Epithelial cell of esophagus (primary cell): ENCODE measurements around the gene CA14.
"Not testable (repeated sequence)": the region's sequence is repeated elsewhere in the genome, so short reads cannot be mapped to it uniquely, and the experiment has no call there.

Experiments used
- DNase-seq: peaks from one replicate; pipeline ENCODE4 v3.0.0; 2010; ENCODE audit warnings: low read depth
- H3K4me3 ChIP-seq: 2 replicates; pipeline ENCODE4 v1.5.1; 2011; ENCODE audit warnings: mild to moderate bottlenecking, low read length, control low read depth
- TF ChIP-seq, protein P1 (sequence below): IDR thresholded peaks from 2 replicates; pipeline ENCODE4 v1.5.1; 2011; ENCODE audit warnings: low read depth, mild to moderate bottlenecking, low read length, control low read depth, inconsistent platforms; ENCODE audit not compliant: insufficient read depth; ENCODE audit errors: missing control alignments

CA14 gene

DNA sequence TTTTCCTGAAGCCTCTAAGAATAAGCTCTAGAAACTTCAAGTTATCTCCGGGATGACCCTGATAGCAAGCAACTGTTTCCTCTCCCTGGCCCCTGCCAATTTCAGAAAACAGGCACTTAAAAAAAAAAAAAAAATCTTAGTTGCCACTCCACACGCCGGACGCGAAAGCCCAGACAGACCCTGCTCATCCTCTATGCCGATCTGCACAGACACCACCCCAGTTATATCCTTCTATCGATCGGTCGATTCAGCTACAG, 23.3 kb upstream of the CA14 start:
- DNase-seq = no peak
- TF ChIP-seq, protein P1, sequence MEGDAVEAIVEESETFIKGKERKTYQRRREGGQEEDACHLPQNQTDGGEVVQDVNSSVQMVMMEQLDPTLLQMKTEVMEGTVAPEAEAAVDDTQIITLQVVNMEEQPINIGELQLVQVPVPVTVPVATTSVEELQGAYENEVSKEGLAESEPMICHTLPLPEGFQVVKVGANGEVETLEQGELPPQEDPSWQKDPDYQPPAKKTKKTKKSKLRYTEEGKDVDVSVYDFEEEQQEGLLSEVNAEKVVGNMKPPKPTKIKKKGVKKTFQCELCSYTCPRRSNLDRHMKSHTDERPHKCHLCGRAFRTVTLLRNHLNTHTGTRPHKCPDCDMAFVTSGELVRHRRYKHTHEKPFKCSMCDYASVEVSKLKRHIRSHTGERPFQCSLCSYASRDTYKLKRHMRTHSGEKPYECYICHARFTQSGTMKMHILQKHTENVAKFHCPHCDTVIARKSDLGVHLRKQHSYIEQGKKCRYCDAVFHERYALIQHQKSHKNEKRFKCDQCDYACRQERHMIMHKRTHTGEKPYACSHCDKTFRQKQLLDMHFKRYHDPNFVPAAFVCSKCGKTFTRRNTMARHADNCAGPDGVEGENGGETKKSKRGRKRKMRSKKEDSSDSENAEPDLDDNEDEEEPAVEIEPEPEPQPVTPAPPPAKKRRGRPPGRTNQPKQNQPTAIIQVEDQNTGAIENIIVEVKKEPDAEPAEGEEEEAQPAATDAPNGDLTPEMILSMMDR = no peak
- peak overlapping the region; percentile 59 for H3K4me3 ChIP-seq

GRCh38 chr1:150234566-150235293, 22.8 kb upstream of the CA14 start:
- TF ChIP-seq, protein P1 = no peak
- DNase-seq = peak; percentile 69
- H3K4me3 ChIP-seq = peak overlapping the region; percentile 59

GRCh38 chr1:150235294-150235851, 22.2 kb upstream of the CA14 start:
- DNase-seq = peak; percentile 41
- peak overlapping the region; percentile 59 for H3K4me3 ChIP-seq
- TF ChIP-seq, protein P1 = no peak

DNA sequence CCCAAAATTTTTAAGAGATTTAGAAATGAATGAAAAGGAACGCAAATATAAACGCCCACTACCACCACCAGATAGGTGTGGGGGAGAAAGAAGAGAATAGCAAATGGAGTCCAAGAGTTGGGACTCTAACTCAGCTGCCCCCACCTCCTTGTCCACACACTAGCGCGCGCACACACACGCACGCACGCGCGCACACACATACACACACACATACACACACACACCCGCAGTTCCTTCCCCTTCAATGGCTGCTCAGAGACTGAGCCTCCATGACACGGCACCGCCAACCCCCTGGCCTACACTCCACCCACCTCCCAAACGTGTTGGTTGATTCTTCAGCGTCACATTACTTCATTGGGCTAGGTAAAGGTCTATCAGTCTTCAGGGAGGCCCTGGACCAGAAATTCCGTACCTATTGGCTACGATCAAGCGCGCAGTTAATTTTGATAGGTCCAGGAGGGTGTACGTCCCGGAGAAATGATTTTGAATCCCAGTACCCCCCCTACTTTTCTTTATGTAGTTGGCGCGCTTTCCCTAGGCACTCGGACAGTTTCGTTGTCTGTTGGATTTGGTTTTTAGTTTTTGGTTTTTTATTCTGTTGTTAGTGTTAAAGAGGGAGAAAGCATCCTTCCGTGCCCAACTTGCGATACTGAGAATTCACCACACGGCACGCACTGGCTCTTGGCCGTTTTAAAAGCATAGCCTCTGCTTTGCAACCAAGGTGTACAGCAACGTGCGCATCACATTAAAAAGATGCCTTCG, 21.5 kb upstream of the CA14 start, which contains the start of gene ANP32E:
Gene ANP32E (minus strand): TSS at position 261 of the 762 bp plus-strand sequence. CDS start 326 bp downstream, outside the sequence.
- TF ChIP-seq, protein P1 = peak; percentile 27
- H3K4me3 ChIP-seq = peak within 1 kb of the TSS; percentile 59
- peak; percentile 99 for DNase-seq

DNA sequence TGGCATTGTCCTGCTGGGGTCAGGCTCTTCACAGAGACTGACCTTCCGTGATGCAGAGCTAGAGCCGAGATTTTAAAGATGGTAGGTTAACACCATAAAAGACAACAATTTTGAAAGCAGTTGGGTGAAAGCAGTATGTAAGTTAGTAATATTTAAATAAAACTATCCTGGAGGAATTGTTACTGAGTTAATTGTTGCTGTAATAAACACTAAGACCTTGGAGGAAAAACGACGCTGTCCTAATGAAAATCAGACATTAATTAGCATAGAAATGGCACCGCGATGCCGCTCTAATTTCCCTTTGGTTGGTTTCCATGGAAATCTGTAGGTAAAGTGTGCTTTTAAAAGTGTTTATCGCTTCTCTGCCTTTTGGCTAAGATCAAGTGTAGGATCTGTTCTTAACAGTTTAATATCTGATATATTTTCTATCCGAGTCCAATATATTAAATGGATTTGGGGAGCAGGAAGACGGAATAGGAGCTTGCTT, 20.9 kb upstream of the CA14 start:
- no peak for DNase-seq
- H3K4me3 ChIP-seq = peak overlapping the region; percentile 59
- TF ChIP-seq, protein P1 = no peak

- DNase-seq, H3K4me3 ChIP-seq: not testable (repeated sequence)
Measured at GRCh38 chr1:150237176-150237575, 20.4 kb upstream of the CA14 start.

DNA sequence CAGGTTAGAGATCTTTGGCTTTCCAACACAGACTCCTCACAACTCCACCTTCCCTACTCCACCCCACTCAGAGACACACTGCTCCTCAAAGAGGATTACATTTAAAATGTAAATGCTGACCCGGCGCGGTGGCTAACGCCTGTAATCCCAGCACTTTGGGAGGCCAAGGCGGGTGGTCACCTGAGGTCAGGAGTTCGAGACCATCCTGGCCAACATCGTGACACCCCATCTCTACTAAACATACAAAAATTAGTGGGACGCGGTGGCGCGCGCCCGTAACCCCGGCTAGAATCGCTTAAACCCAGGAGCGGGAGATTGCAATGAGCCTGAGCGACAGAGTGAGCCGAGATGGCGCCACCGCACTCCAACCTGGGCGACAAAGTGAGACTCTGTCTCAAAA, 19.8 kb upstream of the CA14 start:
- no peak for DNase-seq
- no peak overlapping the region for H3K4me3 ChIP-seq
- TF ChIP-seq, protein P1 = no peak
